Measurements from ENCODE around the gene CREBZF.

DNA sequence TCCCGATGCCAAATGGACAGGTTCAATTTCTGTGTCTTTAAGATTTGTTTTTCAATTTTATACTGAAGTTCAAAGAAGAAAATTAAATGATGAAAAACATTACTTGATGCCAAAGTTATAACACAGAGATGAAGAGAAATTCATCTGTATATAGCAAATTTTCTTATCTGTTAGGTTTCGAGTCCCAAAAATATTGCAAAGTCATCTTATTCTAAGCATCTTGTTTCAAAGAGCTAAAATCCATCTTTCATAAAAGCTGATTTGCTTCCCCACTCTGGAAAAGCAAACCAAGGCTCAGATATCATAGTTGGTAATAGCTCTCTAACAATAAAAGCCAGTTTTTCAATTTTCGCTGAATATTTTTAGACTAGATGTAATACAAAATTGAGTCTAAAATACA, 40.0 kb upstream of the CREBZF start:
- no peak for TF ChIP-seq POLR2A (IDR thresholded peaks at IDR 0.05; ENCODE audit: low read length)
- no peak for TF ChIP-seq GATA1 (IDR thresholded peaks at IDR 0.05; ENCODE audit: low read depth, low read length)

Measured in erythroblast (primary cell).